NCI-H2081 treated with DMSO at 0.1 percent for 48 hours (cell line): ENCODE data around the gene PLSCR4.
"Not testable (repeated sequence)": the region's sequence is repeated elsewhere in the genome, so short reads cannot be mapped to it uniquely, and the experiment has no call there.

Experiments used
- DNase-seq: peaks from one replicate; lab custom pipeline; 2025; lab: John Stamatoyannopoulos, UW

Gene PLSCR4

DNA sequence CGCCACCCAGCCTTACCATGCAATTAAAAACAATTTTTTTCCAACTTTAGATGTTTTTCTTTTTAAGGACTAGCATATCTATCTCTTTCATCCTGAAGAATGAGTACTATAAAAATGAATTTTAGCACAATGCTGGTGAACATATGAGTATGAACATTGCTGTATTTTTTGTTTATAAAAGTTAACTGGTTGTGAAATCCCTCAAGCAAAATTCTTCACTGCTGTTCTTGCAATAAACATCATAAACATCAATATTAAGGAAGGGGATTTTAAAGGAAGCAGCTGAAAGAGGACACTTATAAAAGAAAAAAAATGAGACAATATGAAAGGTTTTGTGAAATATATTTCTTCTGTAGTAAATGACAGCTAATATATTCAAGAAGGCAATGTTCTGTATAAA, 3.0 kb downstream of the PLSCR4 start:
- no peak for DNase-seq

DNA sequence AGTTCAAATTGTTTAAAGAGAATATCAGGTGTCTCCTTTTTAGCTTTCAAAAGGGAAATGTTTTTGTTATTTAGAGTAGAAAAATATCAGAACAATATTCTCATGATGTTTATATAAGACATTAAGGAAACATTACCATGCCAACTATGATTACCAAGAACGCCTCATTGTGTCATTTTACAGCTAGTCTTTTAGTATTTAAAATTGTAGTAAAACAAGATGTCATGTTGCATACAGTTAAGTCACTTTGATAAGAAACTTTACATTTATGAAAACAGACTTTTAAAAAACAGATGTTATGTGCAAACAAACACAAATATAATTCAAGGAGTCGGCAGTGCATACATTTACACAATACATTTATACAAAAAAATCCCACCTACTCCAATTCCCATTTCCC, 4.4 kb downstream of the PLSCR4 start:
- DNase-seq = no peak

DNA sequence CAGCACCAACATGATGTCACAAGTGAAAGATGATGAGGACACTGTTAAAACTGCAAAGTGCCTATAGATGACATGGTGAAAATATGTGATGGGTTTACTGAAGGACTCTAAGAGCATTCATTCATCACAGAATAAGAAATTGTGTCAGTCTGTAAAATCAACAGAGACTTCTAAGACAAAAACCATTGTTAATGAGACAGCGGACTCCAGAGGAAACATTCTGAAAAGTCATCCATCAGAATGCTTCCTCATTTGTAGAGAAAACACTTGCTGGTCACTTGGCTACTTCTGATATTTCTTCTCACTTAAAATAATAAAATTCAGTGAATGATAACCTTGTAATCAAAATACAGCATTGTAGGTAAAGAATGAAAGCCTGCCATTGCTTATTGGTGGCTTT, 7.3 kb downstream of the PLSCR4 start:
- no peak for DNase-seq

DNA sequence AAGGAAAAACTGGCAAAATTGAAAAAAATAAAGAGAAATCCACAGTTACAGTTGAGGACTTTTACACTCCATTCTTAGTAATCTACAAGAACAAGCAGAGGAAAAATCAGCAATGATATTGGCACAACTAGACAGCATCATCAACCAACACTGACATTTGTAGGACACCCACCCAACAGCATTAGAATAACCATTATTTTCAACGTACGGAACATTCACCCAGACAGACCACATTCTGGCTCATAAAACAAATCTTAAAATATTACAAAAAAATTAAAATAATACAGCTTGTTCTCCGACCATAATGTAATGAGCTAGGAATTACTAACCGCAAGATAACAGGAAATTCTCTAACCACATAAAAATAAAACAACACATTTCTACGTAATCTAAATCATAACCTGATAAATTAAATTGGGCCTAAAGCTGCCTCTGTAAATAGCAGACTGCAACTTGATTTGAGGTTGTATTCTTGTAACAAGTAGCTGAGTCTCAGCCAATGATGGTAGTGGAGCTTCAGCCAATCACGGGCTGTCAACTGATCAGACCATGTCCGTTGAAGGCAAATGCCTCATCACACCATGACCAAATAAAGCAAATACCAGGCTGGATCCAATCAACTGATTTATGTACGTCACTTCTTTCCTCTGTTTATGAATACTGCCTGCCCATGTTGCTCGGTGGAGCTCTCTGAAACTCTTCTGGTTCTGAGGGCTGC, 9.2 kb downstream of the PLSCR4 start:
- DNase-seq = no peak

DNA sequence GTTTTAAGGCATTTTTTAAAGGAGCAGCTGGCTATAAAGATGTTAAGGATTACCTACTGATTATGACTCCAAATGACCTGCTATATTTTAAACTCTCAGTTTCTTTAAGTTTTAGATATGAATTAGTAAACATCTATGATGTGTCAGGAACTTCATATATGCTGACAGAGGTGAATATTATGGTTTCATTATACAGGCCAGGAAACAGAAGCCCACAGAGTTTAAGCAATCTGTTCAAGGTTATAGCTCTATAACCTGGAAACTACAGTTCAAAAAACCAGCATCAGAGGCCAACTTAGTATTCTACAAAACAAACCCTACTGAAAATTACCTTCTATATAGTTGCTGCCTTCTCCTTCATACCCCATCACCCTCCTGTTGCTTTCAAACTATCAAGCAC, 17.4 kb downstream of the PLSCR4 start:
- DNase-seq = no peak

DNA sequence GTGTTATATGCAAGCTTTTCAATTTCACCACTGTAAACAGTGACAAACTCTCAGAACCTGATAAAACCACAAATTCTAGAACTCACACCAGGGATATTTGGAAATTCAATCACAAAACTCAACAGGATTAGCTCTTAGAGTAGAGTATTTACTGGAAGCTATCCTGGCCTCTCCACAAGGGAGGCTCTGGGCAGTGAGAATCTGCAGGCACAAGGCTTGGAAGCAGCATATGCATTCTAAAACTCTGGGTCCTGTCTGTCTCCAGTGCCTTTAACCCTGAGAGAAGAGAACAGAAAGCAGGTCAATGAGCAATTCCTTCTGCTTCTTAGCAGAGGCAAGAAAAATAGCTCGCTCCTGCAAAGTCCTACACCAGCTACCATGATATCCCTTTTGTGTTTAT, 23.4 kb downstream of the PLSCR4 start:
- DNase-seq = no peak

DNA sequence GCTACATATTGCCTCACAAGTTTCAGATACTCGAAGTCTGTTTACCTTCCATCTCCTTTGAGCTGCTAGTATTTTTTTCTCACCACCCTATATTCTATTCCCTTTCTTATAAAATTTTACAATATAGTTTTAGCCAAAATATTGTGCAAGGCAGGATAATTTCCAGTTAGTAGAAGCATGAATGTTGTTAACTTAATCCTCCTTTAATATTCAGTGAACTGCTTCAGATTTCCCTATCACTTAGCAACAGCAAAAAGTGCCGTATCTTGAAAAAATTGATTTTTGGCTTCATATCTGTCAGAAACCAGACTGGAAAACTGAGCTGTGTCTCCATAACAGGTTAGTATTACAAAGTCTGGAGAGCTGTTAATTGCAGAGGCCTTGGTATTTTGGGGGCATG, 24.0 kb downstream of the PLSCR4 start:
- DNase-seq = no peak

DNA sequence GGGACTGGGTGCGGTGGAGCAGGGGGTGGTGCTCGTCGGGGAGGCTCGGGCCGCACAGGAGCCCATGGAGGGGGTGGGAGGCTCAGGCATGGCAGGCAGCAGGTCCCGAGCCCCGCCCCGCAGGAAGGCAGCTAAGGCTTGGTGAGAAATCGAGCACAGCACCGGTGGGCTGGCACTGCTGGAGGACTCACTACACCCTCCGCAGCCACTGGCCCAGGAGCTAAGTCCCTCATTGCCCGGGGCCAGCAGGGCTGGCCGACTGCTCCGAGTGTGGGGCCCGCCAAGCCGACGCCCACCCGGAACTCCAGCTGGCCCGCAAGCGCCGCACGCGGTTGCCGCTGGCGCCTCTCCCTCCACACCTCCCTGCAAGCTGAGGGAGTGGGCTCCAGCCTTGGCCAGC, 25.4 kb downstream of the PLSCR4 start:
- not testable (repeated sequence) for DNase-seq

DNA sequence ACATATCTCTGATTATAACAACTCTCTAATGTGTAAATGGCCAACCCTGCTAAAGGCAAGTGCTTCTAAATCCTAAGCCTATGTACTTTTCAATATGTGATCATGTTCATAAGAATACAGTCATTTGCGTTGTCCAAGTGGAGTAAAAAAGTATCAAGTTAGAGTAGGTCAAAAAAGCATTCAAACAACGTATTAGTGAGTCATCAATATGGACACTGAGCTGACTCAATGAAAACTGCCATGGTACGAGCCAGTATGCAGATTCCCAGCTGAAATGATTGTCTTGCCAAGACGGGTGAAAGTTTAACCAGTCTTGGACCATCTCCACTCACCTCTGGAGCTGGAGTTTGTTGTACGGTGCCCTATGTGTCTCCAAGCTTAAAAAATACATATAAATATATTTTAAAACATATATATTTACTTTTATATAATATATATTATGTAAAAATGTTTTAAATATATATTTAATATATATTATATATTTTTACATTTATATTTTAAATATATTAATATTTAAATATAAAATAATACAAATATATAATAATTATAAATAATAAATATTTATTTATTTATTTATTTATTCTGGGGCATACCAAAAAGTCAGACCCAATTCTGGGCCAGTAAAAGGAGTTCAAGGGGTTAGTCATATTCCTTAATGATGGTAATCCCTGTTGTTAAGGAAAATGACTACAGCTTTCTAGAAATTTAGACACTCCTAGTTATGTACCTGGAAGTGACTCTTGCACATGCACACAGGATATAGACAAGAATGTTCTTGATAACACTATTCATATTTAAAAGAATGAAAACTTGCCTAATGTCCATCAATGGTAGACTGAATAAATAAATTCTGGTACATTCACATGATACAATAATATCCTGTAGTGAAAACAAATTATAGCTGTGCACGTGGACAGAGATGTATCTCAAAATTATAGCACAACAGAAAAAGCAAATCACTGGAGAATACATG, 27.2 kb downstream of the PLSCR4 start:
- no peak for DNase-seq

DNA sequence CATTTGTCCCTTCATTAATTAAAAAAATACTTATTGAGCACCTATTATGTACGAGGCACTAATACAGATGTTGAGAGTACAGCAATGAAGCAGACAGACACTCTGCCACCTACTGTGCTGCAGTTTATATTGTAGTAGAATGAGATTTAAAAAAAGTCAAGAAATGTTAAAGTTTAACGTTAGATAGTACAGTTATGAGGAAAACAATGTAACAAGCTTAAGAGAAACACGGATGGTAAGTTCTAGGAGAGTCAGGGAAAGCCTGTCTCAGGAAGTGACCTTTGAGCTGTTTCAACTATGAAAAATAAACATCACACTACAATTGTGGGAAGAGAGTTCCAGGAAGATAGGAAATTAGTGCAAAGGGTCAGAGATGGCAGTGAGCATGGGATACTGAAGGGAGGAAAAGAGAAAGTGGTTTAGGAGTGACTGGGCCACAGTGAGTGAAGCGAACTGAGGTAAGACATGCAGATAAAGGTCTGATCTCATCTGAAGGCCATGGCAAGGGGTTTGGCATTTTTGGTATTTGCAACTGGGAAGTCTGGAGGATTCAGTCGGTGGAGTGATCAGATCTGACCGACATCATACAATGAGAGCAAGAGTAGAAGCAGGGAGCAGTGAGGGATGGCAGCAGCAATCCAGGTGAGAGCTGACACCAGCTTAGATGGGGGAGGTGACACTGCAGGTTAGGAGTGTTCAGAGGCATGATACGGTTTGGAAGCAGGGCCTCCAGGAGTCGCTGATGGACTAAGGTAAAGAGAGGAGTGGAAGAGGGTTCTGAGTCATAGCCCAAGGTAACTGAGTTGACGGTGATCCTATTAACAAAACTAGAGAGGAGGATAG, 28.5 kb downstream of the PLSCR4 start:
- no peak for DNase-seq

DNA sequence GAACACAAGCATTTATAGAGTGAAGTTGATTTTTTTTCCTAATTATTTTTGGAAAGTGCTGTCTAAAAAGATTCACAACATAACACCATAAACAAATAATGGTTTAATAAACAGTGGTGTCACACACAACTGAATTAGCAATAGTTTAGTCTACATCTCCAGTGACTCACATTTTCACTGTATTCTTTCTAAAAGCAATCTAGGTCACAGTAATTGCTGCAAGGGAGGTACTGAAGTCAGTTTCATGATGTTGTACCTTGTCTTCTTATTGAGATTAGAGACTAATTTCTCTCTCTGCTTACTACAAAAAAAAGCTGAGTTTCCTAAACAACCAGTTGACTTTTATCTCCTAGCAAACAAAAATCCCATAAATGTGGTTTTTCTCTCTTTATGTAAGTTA, 29.6 kb downstream of the PLSCR4 start:
- DNase-seq = no peak

DNA sequence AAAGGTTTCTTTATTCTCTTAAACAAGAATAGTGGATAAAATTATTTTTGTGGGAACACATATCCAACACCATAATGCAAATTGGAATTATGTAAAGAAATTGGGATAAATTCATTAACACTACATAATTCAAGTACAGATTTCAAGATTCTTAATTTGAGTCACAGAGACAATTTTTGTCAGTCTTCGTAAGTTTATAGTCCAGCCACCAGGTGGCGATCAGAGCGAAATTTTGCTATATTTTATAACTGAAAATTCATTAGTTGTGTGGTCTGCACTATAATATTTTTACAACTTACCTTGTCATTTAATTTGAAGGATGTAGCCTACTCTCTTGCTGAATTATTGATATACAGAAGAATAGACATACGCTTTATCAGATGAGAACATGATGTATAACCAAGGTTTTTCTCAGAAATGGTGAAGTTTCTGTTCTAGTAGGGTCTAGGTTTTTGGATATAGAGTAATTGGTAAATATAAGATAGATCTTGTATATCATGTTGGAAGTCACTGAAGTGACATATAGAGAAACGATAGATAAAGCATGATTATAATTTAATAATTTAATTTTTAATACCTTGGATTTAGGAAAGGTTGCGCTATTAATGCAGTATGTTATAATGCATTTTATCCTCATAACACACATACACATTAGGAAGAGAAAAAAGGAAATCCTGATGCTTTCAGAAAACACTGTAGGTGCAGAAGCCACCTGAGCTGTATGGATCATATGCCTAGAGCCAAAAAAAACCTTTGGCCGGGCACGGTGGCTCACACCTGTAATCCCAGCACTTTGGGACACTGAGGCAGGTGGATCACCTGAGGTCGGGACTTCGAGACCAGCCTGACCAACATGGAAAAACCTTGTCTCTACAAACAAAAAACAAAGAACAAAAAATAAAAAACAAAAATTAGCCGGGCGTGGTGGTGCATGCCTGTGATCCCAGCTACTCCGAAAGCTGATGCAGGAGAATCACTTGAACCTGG, 31.7 kb downstream of the PLSCR4 start:
- DNase-seq = no peak

DNA sequence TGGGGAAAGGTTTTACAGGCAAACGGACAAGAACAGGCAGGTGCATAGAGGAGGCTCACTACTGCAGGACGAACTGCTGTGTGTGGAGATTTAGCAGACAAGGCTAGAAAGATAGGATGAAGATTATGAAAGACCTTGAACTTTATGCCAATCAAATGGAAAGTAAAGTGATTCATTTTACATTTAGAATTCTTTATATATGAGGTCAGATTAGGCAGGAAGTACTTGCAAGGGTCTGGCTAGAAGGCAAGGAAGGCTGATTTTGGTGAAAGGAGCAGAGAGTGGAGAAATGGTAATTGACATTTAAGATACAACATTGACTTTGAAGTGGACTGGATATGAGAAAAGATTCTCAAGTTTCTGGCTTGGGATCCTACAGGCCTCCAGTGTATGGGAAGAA, 33.6 kb downstream of the PLSCR4 start:
- no peak for DNase-seq

DNA sequence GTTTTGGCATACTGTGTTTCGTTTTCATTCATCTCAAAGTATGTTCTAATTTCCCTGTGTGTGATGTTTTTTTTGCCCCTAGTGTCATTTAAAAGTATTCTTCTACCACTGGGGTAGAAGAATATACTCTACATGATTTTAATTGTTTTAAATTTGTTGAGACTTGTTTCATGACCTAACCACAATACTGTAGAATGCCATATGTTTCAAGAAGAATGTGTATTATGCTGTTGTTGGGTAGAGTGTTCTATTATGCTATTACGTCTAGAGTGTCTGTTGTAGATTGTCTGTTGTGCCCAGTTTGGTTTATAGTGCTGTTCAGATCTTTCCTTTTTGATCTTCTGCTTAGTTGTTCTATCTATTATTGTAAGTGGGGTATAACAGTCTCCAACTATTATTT, 36.4 kb downstream of the PLSCR4 start:
- no peak for DNase-seq

DNA sequence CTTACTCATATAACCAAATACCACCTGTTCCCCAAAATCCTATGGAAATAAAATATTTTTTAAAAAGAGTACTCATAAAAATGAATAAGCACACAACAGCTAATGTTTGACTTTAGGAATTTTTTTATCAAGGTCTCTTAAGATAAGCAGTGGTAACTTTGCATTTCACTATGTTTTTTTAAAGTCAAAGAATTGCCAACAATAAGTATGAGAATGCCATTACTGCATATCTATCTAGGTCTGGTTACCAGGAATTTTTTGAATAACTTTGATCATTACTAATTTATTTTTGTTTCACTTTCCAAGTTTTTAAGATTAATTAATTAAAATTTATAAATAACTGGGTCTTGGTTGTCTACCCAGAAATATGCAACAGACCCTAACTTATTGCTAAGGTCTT, 41.5 kb downstream of the PLSCR4 start:
- DNase-seq = no peak

DNA sequence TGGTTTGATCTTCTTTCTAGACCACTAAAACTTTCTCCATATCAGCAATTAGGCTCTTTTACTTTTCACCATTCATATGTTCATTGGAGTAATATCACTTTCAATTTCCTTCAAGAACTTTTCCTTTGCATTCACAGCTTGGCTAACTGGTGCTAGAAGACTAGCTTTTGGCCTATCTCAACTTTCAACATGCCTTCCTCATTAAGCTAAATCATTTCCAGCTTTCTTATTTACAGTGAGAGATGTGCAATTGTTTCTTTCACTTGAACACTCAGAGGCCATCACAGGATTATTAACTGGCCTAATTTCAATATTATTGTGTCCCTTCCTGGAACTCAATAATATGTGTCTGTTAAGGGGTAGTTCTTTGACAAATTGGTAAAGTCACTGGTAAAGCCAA, 47.1 kb downstream of the PLSCR4 start:
- no peak for DNase-seq

DNA sequence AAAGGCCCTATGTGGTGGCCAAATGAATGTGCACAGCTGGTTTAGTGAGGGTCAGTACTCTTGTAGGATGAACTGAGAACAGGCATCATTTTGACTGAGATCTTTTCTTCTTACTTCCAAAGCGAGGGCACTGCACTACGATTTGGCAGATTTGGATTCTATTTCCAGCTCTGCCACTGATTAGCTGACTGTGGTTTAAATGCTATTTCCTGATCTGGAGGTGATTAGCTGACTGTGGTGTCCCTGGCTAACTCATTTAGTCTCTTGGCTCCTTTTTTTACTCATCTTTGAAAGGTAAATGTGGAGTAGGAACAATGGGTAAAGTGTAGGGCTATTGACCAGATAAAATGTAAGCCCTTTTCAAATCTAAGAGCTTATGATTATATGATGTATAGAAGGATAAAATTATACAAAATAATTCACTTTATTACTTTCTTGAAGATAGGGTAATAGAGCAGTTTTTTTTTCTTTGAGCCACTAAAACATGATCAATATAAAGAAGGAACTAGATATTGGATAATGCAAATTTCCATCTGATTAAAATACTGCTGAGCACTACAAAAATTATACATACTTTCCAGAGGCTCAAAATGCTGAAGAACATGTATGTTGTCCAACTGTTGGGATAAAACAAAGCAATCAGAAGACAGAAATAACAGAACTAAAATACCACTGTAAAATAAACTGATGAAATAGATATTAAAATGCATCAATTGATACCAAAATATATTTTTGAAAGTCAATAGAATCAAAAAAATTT, 50.3 kb downstream of the PLSCR4 start:
- DNase-seq = no peak

DNA sequence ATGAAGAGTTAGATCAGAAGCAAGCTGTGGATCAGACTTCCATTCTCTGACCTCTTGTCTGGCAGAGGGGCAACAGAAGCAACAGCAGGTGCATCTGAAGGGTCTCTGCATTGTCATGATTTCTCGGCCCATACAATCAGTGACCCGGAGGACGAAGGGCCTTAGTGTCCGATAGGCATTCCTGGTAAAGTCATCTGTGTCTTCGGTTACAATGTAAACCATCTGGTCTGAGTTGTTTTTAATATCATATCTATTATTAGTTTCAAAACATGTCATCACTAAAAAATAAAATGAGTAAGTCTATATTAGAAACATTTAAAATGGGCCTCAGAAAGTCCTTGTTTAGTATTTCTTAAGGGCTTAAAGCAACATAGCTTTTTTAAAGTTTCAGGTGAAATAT, 51.1 kb downstream of the PLSCR4 start:
- no peak for DNase-seq

DNA sequence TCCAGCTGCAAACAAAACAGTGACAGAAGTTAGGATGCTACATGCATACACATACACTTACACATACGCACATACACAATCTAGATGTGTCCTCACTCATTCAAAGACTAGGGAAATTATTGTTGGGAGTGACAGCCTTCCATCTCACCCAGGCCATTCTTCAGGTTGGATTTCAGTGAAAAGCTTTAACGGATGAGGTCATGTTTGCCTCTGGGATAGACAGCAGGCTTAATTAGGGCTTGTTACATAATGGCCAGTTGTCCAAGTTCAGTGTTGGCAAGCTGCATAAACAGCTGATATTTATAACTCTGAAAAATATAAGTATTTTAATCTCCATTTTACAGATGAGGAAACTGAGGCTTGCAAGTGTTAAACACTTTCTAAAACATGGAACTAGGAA, 54.1 kb downstream of the PLSCR4 start:
- no peak for DNase-seq

DNA sequence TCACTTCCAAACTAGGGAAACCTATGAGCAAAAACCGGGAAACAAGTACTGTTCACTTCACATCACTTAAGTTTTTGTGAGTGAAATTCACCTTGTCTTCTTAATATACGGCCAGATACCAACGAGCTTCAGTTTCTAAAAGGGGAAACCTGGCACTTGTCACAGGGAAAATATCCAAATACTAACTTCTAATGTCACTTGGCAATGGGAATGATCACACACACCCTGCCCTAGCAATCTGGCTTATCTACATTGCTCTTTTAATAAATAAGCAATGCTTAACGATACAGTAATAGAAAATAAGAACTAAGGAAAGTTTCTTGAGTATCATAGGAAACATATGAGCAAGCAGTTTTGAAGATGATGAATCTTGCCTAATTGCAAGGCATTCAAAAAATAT, 55.3 kb downstream of the PLSCR4 start:
- DNase-seq = no peak

DNA sequence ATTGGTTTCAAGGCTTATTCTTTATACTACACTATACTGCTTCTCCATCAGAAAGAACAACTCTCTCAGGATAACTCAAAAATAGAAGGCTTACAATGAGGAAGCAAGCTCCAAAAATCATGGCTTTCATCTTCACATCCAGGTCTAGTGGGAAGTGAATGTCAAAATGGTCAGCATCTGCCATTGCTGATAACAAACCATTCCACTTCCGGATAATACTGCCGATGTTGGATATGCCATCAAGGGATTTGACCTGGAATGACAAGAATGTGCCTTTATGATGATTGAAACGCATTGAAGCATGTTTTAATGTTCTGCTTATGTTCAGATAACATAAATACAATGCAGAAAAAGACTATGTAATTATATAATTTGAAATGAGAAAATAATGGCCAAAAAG, 55.9 kb downstream of the PLSCR4 start:
- no peak for DNase-seq
